Muscle layer of duodenum (tissue), 2 donors: ENCODE data around the gene CLDN9.

Experiments
- H3K27ac ChIP-seq: one replicate; pipeline ENCODE4 v1.7.0; 2013; ENCODE audit warnings: mild to moderate bottlenecking, low read length
- H3K27me3 ChIP-seq: one replicate; pipeline ENCODE4 v1.7.0; 2013; ENCODE audit warnings: low read depth, mild to moderate bottlenecking, control low read depth, low read length
- H3K36me3 ChIP-seq, 2 donors: one replicate each; pipeline ENCODE4 v1.7.0; 2013; ENCODE audit warnings: low read length in 2 of 2, control low read depth in 1 of 2, mild to moderate bottlenecking in 1 of 2; ENCODE audit not compliant: insufficient read depth in 2 of 2, control insufficient read depth in 1 of 2
- H3K4me1 ChIP-seq, 2 donors: one replicate each; pipeline ENCODE4 v1.7.0; 2013; ENCODE audit warnings: low read length in 2 of 2, mild to moderate bottlenecking in 2 of 2, control low read depth in 1 of 2, moderate library complexity in 1 of 2; ENCODE audit not compliant: insufficient read depth in 2 of 2, control insufficient read depth in 1 of 2
- H3K4me3 ChIP-seq, 2 donors: one replicate each; pipeline ENCODE4 v1.7.0; 2013; ENCODE audit warnings: low read length in 2 of 2, low read depth in 1 of 2, mild to moderate bottlenecking in 1 of 2
- H3K9me3 ChIP-seq, 2 donors: one replicate each; pipeline ENCODE4 v1.7.0; 2013; ENCODE audit warnings: low read length in 2 of 2, control low read depth in 1 of 2, mild to moderate bottlenecking in 1 of 2; ENCODE audit not compliant: control insufficient read depth in 1 of 2
- donor health status: healthy.

The CLDN9 gene

DNA sequence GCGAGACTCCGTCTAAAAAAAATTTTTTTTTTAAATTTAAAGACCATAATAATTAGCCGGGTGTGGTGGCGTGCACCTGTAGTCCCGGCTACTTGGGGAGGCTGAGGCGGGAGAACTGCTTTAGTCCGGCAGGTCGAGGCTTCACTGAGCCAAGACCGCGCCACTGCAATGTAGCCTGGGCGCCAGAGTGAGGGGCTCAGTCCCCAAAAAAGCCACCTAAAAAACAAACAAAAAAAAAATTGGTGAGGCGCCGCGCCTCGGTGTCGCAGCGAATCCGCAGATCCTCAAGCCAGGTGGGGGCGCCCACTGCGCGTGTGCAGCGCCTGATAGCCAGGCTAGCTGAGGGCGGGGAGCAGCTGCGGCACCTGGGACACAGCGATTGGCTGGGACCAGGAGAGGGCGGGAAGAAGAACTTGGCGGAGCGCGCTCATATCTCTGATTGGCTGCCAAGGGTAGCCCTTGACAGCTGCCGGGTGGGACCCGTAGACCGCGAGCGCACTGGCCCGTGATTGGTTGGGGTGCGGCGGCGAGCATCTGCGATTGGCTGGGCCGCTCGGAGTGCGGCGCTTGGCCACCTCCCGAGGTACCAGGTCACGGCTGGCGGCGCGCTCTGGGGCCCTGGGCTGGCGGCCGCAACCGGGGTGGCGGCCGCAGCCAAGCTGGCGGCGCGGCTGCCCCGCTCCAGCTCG is 9.0 kb upstream of the CLDN9 start:
- Histone ChIP-seq H3K27me3 (peaks cover 3% of the 10 kb centered on the region), H3K36me3 (no peaks in the 10 kb centered on the region), H3K9me3 (no peaks in the 10 kb centered on the region), H3K27ac (no peak overlapping the region), H3K4me3 (no peak overlapping the region), H3K4me1 (peaks cover 5 to 6% of the 10 kb centered on the region in 2 donors)

- H3K27ac ChIP-seq, result no peak overlapping the region
- H3K36me3 ChIP-seq, result no peaks in the 10 kb centered on the region
- H3K27me3 ChIP-seq, result peaks cover 3% of the 10 kb centered on the region
- peaks cover 5 to 7% of the 10 kb centered on the region in 2 donors for H3K4me1 ChIP-seq
- no peaks in the 10 kb centered on the region for H3K9me3 ChIP-seq
- H3K4me3 ChIP-seq, result no peak overlapping the region
Observed at GRCh38 chr16:3004319-3004718, 8.4 kb upstream of the CLDN9 start.

- H3K27me3 ChIP-seq, result peaks cover 3% of the 10 kb centered on the region
Observed at GRCh38 chr16:3004781-3005284, 7.9 kb upstream of the CLDN9 start.

DNA sequence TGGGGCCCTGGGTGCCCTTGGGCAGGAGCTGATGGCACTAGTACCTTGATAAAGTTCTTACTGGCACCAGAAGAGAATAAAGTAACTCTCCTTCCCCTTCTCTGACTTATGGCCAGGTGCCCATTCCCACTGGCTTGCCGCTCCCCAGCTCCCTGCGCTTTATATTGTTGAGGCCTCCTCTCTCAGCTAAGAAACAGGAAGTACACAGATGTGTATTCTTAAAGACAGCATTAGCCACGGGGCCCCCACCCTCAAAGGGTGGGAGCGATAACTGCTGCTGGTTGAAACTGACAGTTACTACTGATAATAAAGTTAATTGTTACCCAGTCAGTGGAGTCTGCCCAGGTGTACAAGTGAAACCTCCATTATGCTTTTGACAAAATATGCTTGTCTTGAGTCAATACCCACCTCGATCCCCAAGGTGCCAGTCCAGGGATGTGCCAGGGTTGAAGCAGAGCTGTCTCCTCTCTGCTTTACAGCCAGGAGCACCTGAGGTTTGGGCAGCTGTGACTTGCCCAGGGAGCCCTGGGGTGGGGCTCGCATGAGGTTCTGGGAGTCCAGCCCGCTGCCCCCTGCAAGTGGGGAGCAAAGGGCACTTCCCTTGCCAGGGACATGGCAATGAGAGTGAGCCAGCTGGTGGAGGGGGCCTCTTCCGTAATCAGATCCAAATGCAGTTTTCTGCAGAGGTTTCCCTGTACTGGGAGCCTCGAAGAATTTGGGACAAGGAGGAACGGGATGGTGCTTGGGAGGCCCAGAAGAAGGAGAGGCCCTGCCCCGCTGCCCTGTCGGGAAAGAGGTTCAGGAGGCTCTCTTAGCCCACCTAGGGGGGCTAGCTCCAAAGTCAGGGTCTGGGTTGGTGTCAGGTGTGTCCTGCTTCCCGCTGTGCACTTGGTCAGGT is 5.4 kb upstream of the CLDN9 start:
- peaks cover 9% of the 10 kb centered on the region for H3K27me3 ChIP-seq

More at GRCh38 chr16:3004781-3005284, 7.9 kb upstream of the CLDN9 start:
- Histone ChIP-seq H3K9me3 (no peaks in the 10 kb centered on the region), H3K27ac (peak overlapping the region; percentile 31), H3K4me1 (peaks cover 5 to 7% of the 10 kb centered on the region in 2 donors), H3K4me3 (peak overlapping the region; percentile 32 to 48), H3K36me3 (no peaks in the 10 kb centered on the region)

DNA sequence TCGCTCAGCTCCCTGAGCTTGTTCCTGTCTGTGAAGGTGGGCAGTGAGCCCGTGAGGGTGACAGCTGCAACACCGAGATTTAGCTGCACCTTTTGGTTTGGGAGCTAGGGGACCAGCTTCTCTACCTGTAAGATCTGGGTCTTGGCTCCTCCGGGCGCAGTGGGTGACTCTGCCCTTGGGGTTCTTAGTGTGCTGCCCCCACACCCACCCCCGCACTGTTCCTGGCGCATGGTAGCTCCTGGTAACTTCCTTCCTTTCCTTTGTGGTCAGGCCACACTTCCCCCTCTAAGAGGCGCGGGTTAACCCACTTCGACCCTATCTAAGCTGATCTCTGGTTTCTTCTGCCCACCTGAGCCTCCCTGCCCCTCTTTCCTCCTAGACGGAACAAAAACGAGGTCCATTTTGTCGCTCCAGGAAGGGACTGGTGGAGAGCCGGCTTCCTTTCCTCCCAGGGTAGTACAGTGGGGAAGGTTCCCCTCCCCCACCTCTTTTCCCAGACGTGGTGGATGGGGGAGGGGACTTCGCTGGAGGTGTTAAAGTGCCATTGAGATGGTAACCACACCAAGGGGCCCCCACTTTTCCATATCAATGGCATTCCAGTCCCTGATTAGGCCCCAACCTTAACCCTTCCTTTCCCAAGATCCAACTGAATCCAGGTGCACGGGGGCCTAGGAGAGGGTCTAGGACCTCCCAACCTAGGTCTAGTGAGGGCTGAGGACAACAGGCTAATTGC is 4.6 kb upstream of the CLDN9 start:
- peak overlapping the region; percentile 9 to 28 for H3K4me3 ChIP-seq

More for the DNA sequence above, 5.4 kb upstream of the CLDN9 start:
- Histone ChIP-seq H3K9me3 (no peaks in the 10 kb centered on the region), H3K4me1 (peaks cover 5 to 7% of the 10 kb centered on the region in 2 donors), H3K4me3 (no peak overlapping the region), H3K36me3 (no peaks in the 10 kb centered on the region), H3K27ac (peak overlapping the region; percentile 74)

GRCh38 chr16:3008690-3009037 is 4.1 kb upstream of the CLDN9 start:
- H3K27me3 ChIP-seq, result peaks cover 16% of the 10 kb centered on the region
- H3K4me1 ChIP-seq, result peaks cover 5 to 7% of the 10 kb centered on the region in 2 donors
- H3K4me3 ChIP-seq, result no peak overlapping the region
- no peaks in the 10 kb centered on the region for H3K9me3 ChIP-seq
- H3K27ac ChIP-seq, result peak overlapping the region; percentile 74
- no peaks in the 10 kb centered on the region for H3K36me3 ChIP-seq

More for the DNA sequence above, 4.6 kb upstream of the CLDN9 start:
- Histone ChIP-seq H3K9me3 (no peaks in the 10 kb centered on the region), H3K4me1 (peaks cover 5 to 7% of the 10 kb centered on the region in 2 donors), H3K36me3 (no peaks in the 10 kb centered on the region), H3K27me3 (peaks cover 15% of the 10 kb centered on the region), H3K27ac (peak overlapping the region; percentile 74)

DNA sequence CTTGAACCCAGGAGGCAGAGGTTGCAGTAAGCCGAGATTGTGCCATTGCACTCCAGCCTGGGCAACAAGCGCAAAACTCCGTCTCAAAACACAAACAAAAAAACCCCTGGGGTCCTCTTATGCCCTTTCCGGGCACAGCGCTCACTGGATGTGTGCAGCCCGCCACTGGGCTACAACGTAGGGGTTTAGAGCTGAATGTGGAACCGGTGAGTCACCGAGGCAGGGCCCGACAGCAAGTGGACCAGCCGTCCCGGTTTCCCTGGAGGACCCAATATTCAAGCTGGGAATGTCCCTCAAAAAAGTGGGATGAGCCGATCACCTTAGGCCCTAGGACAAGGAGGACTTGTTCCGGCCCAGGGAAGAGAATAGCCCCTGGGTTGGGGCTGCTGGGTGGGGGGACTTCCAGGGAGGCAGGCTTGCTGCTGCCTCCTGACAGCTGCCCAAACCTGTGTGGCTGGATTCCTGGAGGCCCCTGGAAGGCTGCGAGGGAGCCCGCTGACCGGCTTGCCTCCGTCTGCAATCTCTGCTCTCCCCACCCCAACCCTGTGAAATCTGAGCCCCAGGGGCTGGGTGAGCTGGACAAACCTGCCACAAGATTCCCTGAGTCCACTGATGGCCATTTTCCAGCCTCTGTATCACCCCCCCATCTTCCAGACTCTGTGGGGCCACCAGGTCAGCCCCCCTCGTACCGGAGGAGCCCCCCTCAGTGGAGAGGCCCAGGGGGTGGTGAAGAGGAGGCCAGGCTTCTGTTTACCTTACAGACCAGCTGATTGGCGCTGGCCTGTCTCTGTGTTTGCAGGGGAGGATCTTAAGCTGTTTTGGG is 2.9 kb upstream of the CLDN9 start:
- Histone ChIP-seq H3K36me3 (no peaks in the 10 kb centered on the region), H3K4me3 (no peak overlapping the region), H3K27ac (no peak overlapping the region), H3K27me3 (peaks cover 16% of the 10 kb centered on the region), H3K4me1 (peaks cover 5% of the 10 kb centered on the region in 2 donors), H3K9me3 (no peaks in the 10 kb centered on the region)

DNA sequence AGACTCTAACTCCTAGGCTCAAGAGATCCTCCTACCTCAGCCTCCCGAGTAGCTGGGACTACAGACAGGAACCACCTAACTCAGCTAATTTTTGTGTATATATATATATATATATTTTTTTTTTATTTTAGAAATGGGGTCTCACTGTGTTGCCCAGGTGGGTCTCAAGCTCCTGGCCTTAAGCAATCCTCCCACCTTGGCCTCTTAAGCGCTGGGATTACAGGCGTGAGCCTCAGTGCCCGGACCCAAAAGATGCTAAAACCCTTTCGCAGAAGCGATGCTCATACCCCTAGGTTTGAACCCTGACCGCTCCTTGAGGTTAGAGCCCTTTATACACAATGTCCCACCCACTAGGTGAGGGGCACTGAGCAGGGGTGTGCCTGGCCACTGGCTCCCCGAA is 2.2 kb upstream of the CLDN9 start:
- Histone ChIP-seq H3K36me3 (no peaks in the 10 kb centered on the region), H3K27ac (no peak overlapping the region), H3K4me3 (no peak overlapping the region), H3K4me1 (peaks cover 3 to 5% of the 10 kb centered on the region in 2 donors), H3K9me3 (no peaks in the 10 kb centered on the region), H3K27me3 (peaks cover 16% of the 10 kb centered on the region)

- Histone ChIP-seq H3K4me1 (peaks cover 3 to 5% of the 10 kb centered on the region in 2 donors), H3K27me3 (peaks cover 18% of the 10 kb centered on the region), H3K9me3 (no peaks in the 10 kb centered on the region), H3K4me3 (no peak overlapping the region), H3K36me3 (no peaks in the 10 kb centered on the region), H3K27ac (no peak overlapping the region)
Observed at GRCh38 chr16:3012246-3012645, 477 bp upstream of the CLDN9 start.

GRCh38 chr16:3013491-3013951 is 798 bp downstream of the CLDN9 start:
- peaks cover 28% of the 10 kb centered on the region for H3K27me3 ChIP-seq
- peaks cover 0 to 12% of the 10 kb centered on the region in 2 donors for H3K4me1 ChIP-seq
- H3K27ac ChIP-seq, result no peak overlapping the region
- no peaks in the 10 kb centered on the region for H3K36me3 ChIP-seq
- H3K9me3 ChIP-seq, result no peaks in the 10 kb centered on the region
- H3K4me3 ChIP-seq, result no peak overlapping the region
